Neuronal stem cell (in vitro differentiated cells): ENCODE measurements around the gene VTI1A.

ENCODE experiments used
- DNase-seq: peaks from one replicate; pipeline ENCODE4 v3.0.0-alpha.2; 2013; ENCODE audit warnings: low spot score
- H2AFZ ChIP-seq: one replicate; pipeline ENCODE4 v1.6.1; 2013; ENCODE audit warnings: mild to moderate bottlenecking, low read length, inconsistent platforms
- H2AK5ac ChIP-seq: 2 replicates; pipeline ENCODE4 v1.6.1; 2013; ENCODE audit warnings: low read depth, mild to moderate bottlenecking, inconsistent platforms, low read length, moderate library complexity, mixed read lengths
- H2BK120ac ChIP-seq: 2 replicates; pipeline ENCODE4 v1.6.1; 2013; ENCODE audit warnings: low read depth, mild to moderate bottlenecking, inconsistent platforms, low read length, moderate library complexity, mixed read lengths
- H2BK12ac ChIP-seq: one replicate; pipeline ENCODE4 v1.6.1; 2013; ENCODE audit warnings: low read length, inconsistent platforms
- H2BK15ac ChIP-seq: 2 replicates; pipeline ENCODE4 v1.6.1; 2013; ENCODE audit warnings: mild to moderate bottlenecking, low read length, inconsistent platforms, mixed read lengths
- H2BK5ac ChIP-seq: one replicate; pipeline ENCODE4 v1.6.1; 2013; ENCODE audit warnings: inconsistent platforms, mild to moderate bottlenecking, low read length, moderate library complexity
- H3K14ac ChIP-seq: one replicate; pipeline ENCODE4 v1.6.1; 2013; ENCODE audit warnings: low read length, inconsistent platforms
- H3K18ac ChIP-seq: 2 replicates; pipeline ENCODE4 v1.6.1; 2013; ENCODE audit warnings: low read length, inconsistent platforms
- H3K23ac ChIP-seq: 2 replicates; pipeline ENCODE4 v1.6.1; 2013; ENCODE audit warnings: low read depth, mild to moderate bottlenecking, mixed read lengths, low read length, inconsistent platforms; ENCODE audit not compliant: poor library complexity
- H3K27ac ChIP-seq: replicated peaks from 3 replicates; pipeline ENCODE4 v1.5.1; 2013; ENCODE audit warnings: low read length, inconsistent platforms
- H3K27me3 ChIP-seq, 3 experiments: 2 replicates each; pipeline ENCODE4 v1.6.1; 2013; ENCODE audit warnings: low read length in 3 of 3, mild to moderate bottlenecking in 2 of 3, inconsistent platforms in 1 of 3, low read depth in 1 of 3, mixed read lengths in 1 of 3, moderate library complexity in 1 of 3; ENCODE audit not compliant: control insufficient read depth in 3 of 3, insufficient read depth in 3 of 3
- H3K36me3 ChIP-seq, 2 donors: replicated peaks in 1 of 2; 2 replicates each; pipeline ENCODE4 v1.6.1; 2013; ENCODE audit warnings: low read length in 2 of 2; ENCODE audit not compliant: control insufficient read depth in 2 of 2, insufficient read depth in 2 of 2
- H3K4ac ChIP-seq: 2 replicates; pipeline ENCODE4 v1.6.1; 2013; ENCODE audit warnings: inconsistent platforms, mild to moderate bottlenecking, low read length, moderate library complexity
- H3K4me1 ChIP-seq, 2 donors: 1 replicate in 1 of 2; 2 replicates in 1 of 2; pipeline ENCODE4 v1.6.1; 2013; ENCODE audit warnings: low read length in 2 of 2, low read depth in 1 of 2; ENCODE audit not compliant: control insufficient read depth in 2 of 2, insufficient read depth in 1 of 2
- H3K4me2 ChIP-seq: one replicate; pipeline ENCODE4 v1.6.1; 2013; ENCODE audit warnings: mild to moderate bottlenecking, low read length, inconsistent platforms; ENCODE audit not compliant: insufficient read depth, poor library complexity, severe bottlenecking
- H3K4me3 ChIP-seq, 2 donors: 2 replicates each; pipeline ENCODE4 v1.5.1; 2013; ENCODE audit warnings: low read length in 2 of 2, mild to moderate bottlenecking in 2 of 2, inconsistent platforms in 1 of 2, moderate library complexity in 1 of 2
- H3K79me1 ChIP-seq: one replicate; pipeline ENCODE4 v1.6.1; 2013; ENCODE audit warnings: low read depth, mild to moderate bottlenecking, inconsistent platforms, low read length, moderate library complexity
- H3K9ac ChIP-seq: one replicate; pipeline ENCODE4 v1.6.1; 2013; ENCODE audit warnings: mild to moderate bottlenecking, low read depth, low read length, inconsistent platforms; ENCODE audit not compliant: poor library complexity
- H3K9me3 ChIP-seq, 2 donors: replicated peaks in 1 of 2; 2 replicates each; pipeline versions ENCODE3 to v1.6.1; 2013; ENCODE audit warnings: low read length in 2 of 2, mild to moderate bottlenecking in 2 of 2, inconsistent platforms in 1 of 2, low read depth in 1 of 2, mixed read lengths in 1 of 2, moderate library complexity in 1 of 2; ENCODE audit not compliant: control insufficient read depth in 2 of 2, insufficient read depth in 1 of 2
- H4K8ac ChIP-seq: one replicate; pipeline ENCODE4 v1.6.1; 2013; ENCODE audit warnings: low read depth, mild to moderate bottlenecking, inconsistent platforms, low read length, moderate library complexity
- H4K91ac ChIP-seq: one replicate; pipeline ENCODE4 v1.6.1; 2013; ENCODE audit warnings: low read length, low read depth, mild to moderate bottlenecking, inconsistent platforms; ENCODE audit not compliant: poor library complexity
- WGBS, 2 donors: extraction: QIAGEN DNeasy Blood & Tissue Kit; methylation state at CpG; one replicate each; pipeline ENCODE4 v1.1.7; 2013; ENCODE audit warnings: missing lambda C conversion rate in 2 of 2, mixed read lengths in 1 of 2; ENCODE audit not compliant: insufficient read length in 2 of 2, insufficient replicate concordance in 1 of 2; ENCODE audit errors: extremely low coverage in 2 of 2; 5-methylcytosine and 5-hydroxymethylcytosine counted together

The VTI1A gene

GRCh38 chr10:112708461-112708860 lies 261.4 kb downstream of the VTI1A start:
- no peaks in the 10 kb centered on the region for H3K79me1 ChIP-seq
- H3K9ac ChIP-seq = no peak overlapping the region

GRCh38 chr10:112710528-112710927 lies 263.5 kb downstream of the VTI1A start:
- Histone ChIP-seq H3K4me2 (no peak overlapping the region), H2AK5ac (no peak overlapping the region), H3K18ac (no peak overlapping the region), H3K36me3 (no peaks in the 10 kb centered on the region), H4K91ac (no peak overlapping the region), H2AFZ (no peak overlapping the region), H3K79me1 (no peaks in the 10 kb centered on the region), H2BK5ac (no peak overlapping the region), H3K27me3 (no peaks in the 10 kb centered on the region), H2BK12ac (no peak overlapping the region), H3K4ac (no peak overlapping the region), H4K8ac (no peak overlapping the region), H3K9me3 (no peaks in the 10 kb centered on the region), H3K4me3 (no peak overlapping the region), H2BK15ac (no peak overlapping the region), H3K14ac (no peak overlapping the region), H2BK120ac (no peak overlapping the region), H3K23ac (no peak overlapping the region), H3K9ac (no peak overlapping the region), H3K27ac (no peak overlapping the region), H3K4me1 (peaks cover 11 to 12% of the 10 kb centered on the region in 2 donors)
- no peak for DNase-seq
- no CpG with 5 or more reads among the region's 2 CpGs for WGBS, 2 donors

More at GRCh38 chr10:112708461-112708860, 261.4 kb downstream of the VTI1A start:
- H2BK5ac ChIP-seq = no peak overlapping the region
- no peak overlapping the region for H2BK12ac ChIP-seq
- H4K91ac ChIP-seq = no peak overlapping the region
- no peak overlapping the region for H4K8ac ChIP-seq
- no peak overlapping the region for H2BK120ac ChIP-seq
- H3K18ac ChIP-seq = no peak overlapping the region
- H3K27ac ChIP-seq = no peak overlapping the region
- H3K4ac ChIP-seq = no peak overlapping the region
- H3K27me3 ChIP-seq = no peaks in the 10 kb centered on the region
- peaks cover 11 to 12% of the 10 kb centered on the region in 2 donors for H3K4me1 ChIP-seq
- H2AFZ ChIP-seq = no peak overlapping the region
- H3K23ac ChIP-seq = no peak overlapping the region
- H3K9me3 ChIP-seq = no peaks in the 10 kb centered on the region
- H2AK5ac ChIP-seq = no peak overlapping the region
- no peak overlapping the region for H3K4me3 ChIP-seq
- no peak overlapping the region for H3K4me2 ChIP-seq
- DNase-seq = no peak
- no peak overlapping the region for H3K14ac ChIP-seq
- no peaks in the 10 kb centered on the region for H3K36me3 ChIP-seq
- no CpG with 5 or more reads among the region's 5 CpGs for WGBS, 2 donors
- H2BK15ac ChIP-seq = no peak overlapping the region

GRCh38 chr10:112711366-112711765 lies 264.4 kb downstream of the VTI1A start:
- no peak overlapping the region for H4K8ac ChIP-seq
- H3K36me3 ChIP-seq = no peaks in the 10 kb centered on the region
- H3K27me3 ChIP-seq = no peaks in the 10 kb centered on the region
- H2AFZ ChIP-seq = no peak overlapping the region
- no peak overlapping the region for H3K18ac ChIP-seq
- H3K14ac ChIP-seq = no peak overlapping the region
- H2AK5ac ChIP-seq = no peak overlapping the region
- no peak overlapping the region for H3K9ac ChIP-seq
- H3K4me3 ChIP-seq = no peak overlapping the region
- no peak overlapping the region for H3K4me2 ChIP-seq
- no peak overlapping the region for H4K91ac ChIP-seq
- no peak overlapping the region for H3K4ac ChIP-seq
- DNase-seq = no peak
- H2BK12ac ChIP-seq = no peak overlapping the region
- WGBS, 2 donors = no CpG with 5 or more reads among the region's 8 CpGs
- no peak overlapping the region for H2BK15ac ChIP-seq
- H3K9me3 ChIP-seq = no peaks in the 10 kb centered on the region
- no peak overlapping the region for H2BK120ac ChIP-seq
- H3K4me1 ChIP-seq = peaks cover 11 to 12% of the 10 kb centered on the region in 2 donors
- H3K27ac ChIP-seq = no peak overlapping the region
- H3K23ac ChIP-seq = no peak overlapping the region
- no peak overlapping the region for H2BK5ac ChIP-seq
- no peaks in the 10 kb centered on the region for H3K79me1 ChIP-seq

GRCh38 chr10:112712536-112712935 lies 265.5 kb downstream of the VTI1A start:
- Histone ChIP-seq H2BK120ac (no peak overlapping the region), H3K9ac (no peak overlapping the region), H3K36me3 (no peaks in the 10 kb centered on the region), H2BK15ac (no peak overlapping the region), H2BK12ac (no peak overlapping the region), H3K23ac (no peak overlapping the region), H2AFZ (no peak overlapping the region), H3K9me3 (no peaks in the 10 kb centered on the region), H3K18ac (no peak overlapping the region), H2AK5ac (no peak overlapping the region), H3K79me1 (no peaks in the 10 kb centered on the region), H4K8ac (no peak overlapping the region), H3K14ac (no peak overlapping the region), H3K27me3 (no peaks in the 10 kb centered on the region), H3K27ac (no peak overlapping the region), H3K4me3 (no peak overlapping the region), H3K4me2 (no peak overlapping the region), H4K91ac (no peak overlapping the region), H3K4ac (no peak overlapping the region), H2BK5ac (no peak overlapping the region), H3K4me1 (peaks cover 10 to 17% of the 10 kb centered on the region in 2 donors)
- no peak for DNase-seq
- no CpG with 5 or more reads among the region's 2 CpGs for WGBS, 2 donors
